H1 (cell line): Measurements from ENCODE around the gene WDR37. TPM values are rescaled to one million over a fixed set of nuclear protein-coding genes. Genes with fewer than 3 reads are reported as not detected.

Source experiments
- CTCF ChIA-PET: fragments of 300-600 bp; sonication (Branson Sonifier 250); formaldehyde crosslinking; loops from one replicate; lab custom pipeline; 2021; ENCODE audit not compliant: partially characterized antibody; lab: Charles Lee
- POLR2A ChIA-PET: fragments of 300-600 bp; sonication (Branson Sonifier 250); formaldehyde crosslinking; loops from one replicate; lab custom pipeline; 2021; ENCODE audit warnings: inconsistent platforms; ENCODE audit not compliant: partially characterized antibody; lab: Charles Lee
- DNase-seq, 2 experiments: peaks; one replicate each; pipeline versions ENCODE4 v3.0.0 to v3.0.0-alpha.2; 2010 to 2022; ENCODE audit warnings: low spot score in 2 of 2, low read depth in 1 of 2, mixed read lengths in 1 of 2
- FAIRE-seq: peaks from 2 replicates; lab custom pipeline; 2011; peaks lifted over from hg19 to GRCh38; lab: Jason Lieb, UNC
- H2AFZ ChIP-seq: 2 replicates; pipeline ENCODE4 v1.8.1; 2012; ENCODE audit warnings: low read length, inconsistent platforms
- H2AK5ac ChIP-seq: 2 replicates; pipeline ENCODE4 v1.6.1; 2013; ENCODE audit warnings: low read depth, low read length
- H2BK120ac ChIP-seq: replicated peaks from 2 replicates; pipeline ENCODE3; 2013; ENCODE audit warnings: low read depth, low read length, inconsistent platforms
- H2BK12ac ChIP-seq: 2 replicates; pipeline ENCODE4 v1.6.1; 2013; ENCODE audit warnings: low read depth, low read length
- H2BK15ac ChIP-seq: 2 replicates; pipeline ENCODE4 v1.6.1; 2013; ENCODE audit warnings: low read length
- H2BK20ac ChIP-seq: 2 replicates; pipeline ENCODE4 v1.6.1; 2013; ENCODE audit warnings: low read length
- H2BK5ac ChIP-seq: 2 replicates; pipeline ENCODE4 v1.6.1; 2013; ENCODE audit warnings: low read depth, low read length
- H3K14ac ChIP-seq: 2 replicates; pipeline ENCODE4 v1.6.1; 2013; ENCODE audit warnings: inconsistent platforms; ENCODE audit not compliant: insufficient read length
- H3K18ac ChIP-seq: 2 replicates; pipeline ENCODE4 v1.6.1; 2013; ENCODE audit warnings: low read length; ENCODE audit errors: extremely low read depth
- H3K23ac ChIP-seq: 2 replicates; pipeline ENCODE4 v1.6.1; 2013; ENCODE audit warnings: inconsistent platforms; ENCODE audit not compliant: insufficient read length
- H3K23me2 ChIP-seq: 2 replicates; pipeline ENCODE4 v1.6.1; 2013; ENCODE audit warnings: low read depth, low read length
- H3K27ac ChIP-seq: 2 replicates; pipeline ENCODE4 v1.6.1; 2011; ENCODE audit warnings: low read depth, low read length, inconsistent platforms
- H3K27me3 ChIP-seq, 4 experiments: replicated peaks in 1 of 4; 1 replicate in 1 of 4; 2 replicates in 3 of 4; pipeline versions ENCODE4 v1.6.1 to v1.8.1; 2011 to 2013; ENCODE audit warnings: low read length in 3 of 4, mild to moderate bottlenecking in 3 of 4, inconsistent platforms in 2 of 4, mixed read lengths in 2 of 4, moderate library complexity in 1 of 4; ENCODE audit not compliant: control insufficient read depth in 3 of 4, insufficient read depth in 3 of 4; ENCODE audit errors: extremely low read depth in 1 of 4
- H3K36me3 ChIP-seq, 4 experiments: 2 replicates each; pipeline versions ENCODE4 v1.6.1 to v1.8.1; 2011 to 2013; ENCODE audit warnings: mild to moderate bottlenecking in 4 of 4, low read length in 3 of 4, moderate library complexity in 2 of 4, control low read depth in 1 of 4, inconsistent platforms in 1 of 4; ENCODE audit not compliant: insufficient read depth in 4 of 4, control insufficient read depth in 2 of 4
- H3K4ac ChIP-seq: replicated peaks from 2 replicates; pipeline ENCODE3; 2013; ENCODE audit warnings: low read length, low read depth, mixed read lengths, inconsistent platforms; ENCODE audit not compliant: insufficient read length
- H3K4me1 ChIP-seq, 4 experiments: replicated peaks in 1 of 4; 1 replicate in 1 of 4; 2 replicates in 3 of 4; pipeline versions ENCODE4 v1.6.1 to v1.8.1; 2011 to 2013; ENCODE audit warnings: low read length in 3 of 4, inconsistent platforms in 2 of 4, mixed read lengths in 1 of 4; ENCODE audit not compliant: insufficient read depth in 4 of 4, control insufficient read depth in 3 of 4
- H3K4me2 ChIP-seq, 2 experiments: 2 replicates each; pipeline versions ENCODE4 v1.6.1 to v1.8.1; 2011 to 2013; ENCODE audit warnings: low read depth in 2 of 2, low read length in 2 of 2, control low read depth in 1 of 2, inconsistent platforms in 1 of 2, mild to moderate bottlenecking in 1 of 2; ENCODE audit not compliant: insufficient read depth in 1 of 2
- H3K4me3 ChIP-seq, 4 experiments: fragments of 200-600, 300-600 bp in 1 of 4; sonication (generic), shearing (Covaris generic), sonication (Bioruptor Twin) in 1 of 4; 2 replicates each; pipeline versions ENCODE4 v1.5.1 to v1.8.1; 2011 to 2016; ENCODE audit warnings: low read length in 4 of 4, low read depth in 3 of 4, control low read depth in 2 of 4, inconsistent platforms in 2 of 4, mild to moderate bottlenecking in 2 of 4, mixed read lengths in 1 of 4, moderate library complexity in 1 of 4; ENCODE audit not compliant: insufficient read depth in 2 of 4; ENCODE audit errors: extremely low read depth in 1 of 4
- H3K56ac ChIP-seq: replicated peaks from 2 replicates; pipeline ENCODE3; 2013; ENCODE audit warnings: low read depth, mild to moderate bottlenecking, mixed read lengths, low read length, inconsistent platforms; ENCODE audit not compliant: insufficient read length
- H3K79me1 ChIP-seq: 2 replicates; pipeline ENCODE4 v1.6.1; 2013; ENCODE audit warnings: low read depth, low read length, control low read depth
- H3K79me2 ChIP-seq, 2 experiments: 2 replicates each; pipeline versions ENCODE4 v1.6.1 to v1.8.1; 2012 to 2013; ENCODE audit warnings: low read length in 2 of 2, mild to moderate bottlenecking in 2 of 2, inconsistent platforms in 1 of 2; ENCODE audit not compliant: insufficient read depth in 2 of 2, control insufficient read depth in 1 of 2
- H3K9ac ChIP-seq, 4 experiments: replicated peaks in 1 of 4; 1 replicate in 1 of 4; 2 replicates in 3 of 4; pipeline versions ENCODE4 v1.6.1 to v1.8.1; 2011 to 2013; ENCODE audit warnings: low read depth in 3 of 4, low read length in 3 of 4, control low read depth in 2 of 4, mild to moderate bottlenecking in 2 of 4, moderate library complexity in 2 of 4, inconsistent platforms in 1 of 4; ENCODE audit errors: extremely low read depth in 1 of 4
- H3K9me3 ChIP-seq, 2 experiments: 2 replicates each; pipeline versions ENCODE4 v1.6.1 to v1.8.1; 2012 to 2013; ENCODE audit warnings: mild to moderate bottlenecking in 2 of 2, moderate library complexity in 2 of 2, control low read depth in 1 of 2, inconsistent platforms in 1 of 2, low read depth in 1 of 2, low read length in 1 of 2, mixed read lengths in 1 of 2; ENCODE audit not compliant: insufficient read depth in 2 of 2
- H4K20me1 ChIP-seq, 2 experiments: replicated peaks in 1 of 2; 2 replicates each; pipeline versions ENCODE3 to v1.8.1; 2011 to 2013; ENCODE audit warnings: inconsistent platforms in 2 of 2, low read length in 2 of 2, mild to moderate bottlenecking in 1 of 2; ENCODE audit not compliant: insufficient read depth in 2 of 2, control insufficient read depth in 1 of 2
- H4K5ac ChIP-seq: 2 replicates; pipeline ENCODE4 v1.6.1; 2013; ENCODE audit warnings: low read length, low read depth, mixed read lengths, inconsistent platforms; ENCODE audit not compliant: insufficient read length
- H4K8ac ChIP-seq: 2 replicates; pipeline ENCODE4 v1.8.0; 2013; ENCODE audit warnings: mild to moderate bottlenecking, moderate library complexity, low read length, inconsistent platforms; ENCODE audit not compliant: insufficient read depth; ENCODE audit errors: extremely low read depth
- H4K91ac ChIP-seq: replicated peaks from 2 replicates; pipeline ENCODE3; 2013; ENCODE audit warnings: low read length, mixed read lengths, inconsistent platforms; ENCODE audit not compliant: insufficient read length
- ASH2L ChIP-seq: fragments of 200-600, 300-600 bp; sonication (generic); IDR thresholded peaks from one replicate; pipeline ENCODE4 v1.7.1; 2017; ENCODE audit warnings: low read length
- CBX5 ChIP-seq: fragments of 300-800, 300-1000 bp; sonication (generic); IDR thresholded peaks from 2 replicates; pipeline ENCODE4 v1.7.1; 2016; ENCODE audit warnings: antibody characterized with exemption, low read length, low read depth
- CREB1 ChIP-seq: IDR thresholded peaks from 2 replicates; pipeline ENCODE4 v1.6.1; 2012; ENCODE audit warnings: inconsistent platforms
- EGR1 ChIP-seq: IDR thresholded peaks from 2 replicates; pipeline ENCODE4 v1.6.1; 2011; ENCODE audit warnings: low read depth, low read length, borderline replicate concordance
- FOSL1 ChIP-seq: IDR thresholded peaks from 2 replicates; pipeline ENCODE4 v1.6.1; 2011; ENCODE audit warnings: mild to moderate bottlenecking, low read depth, low read length, moderate library complexity; ENCODE audit not compliant: insufficient read depth
- HDAC2 ChIP-seq, 2 experiments: fragments of 300-600 bp in 1 of 2; sonication (generic) in 1 of 2; IDR thresholded peaks; 2 replicates each; pipeline ENCODE4 v1.6.1; 2011 to 2012; ENCODE audit warnings: low read depth in 2 of 2, low read length in 2 of 2, mild to moderate bottlenecking in 2 of 2, moderate library complexity in 2 of 2, borderline replicate concordance in 1 of 2, inconsistent platforms in 1 of 2
- HDAC6 ChIP-seq: IDR thresholded peaks from one replicate; pipeline ENCODE4 v1.7.1; 2012; ENCODE audit warnings: low read depth, mild to moderate bottlenecking, inconsistent platforms, low read length, moderate library complexity
- KDM5A ChIP-seq: fragments of 200-600 bp; IDR thresholded peaks from 2 replicates; pipeline ENCODE4 v1.7.1; 2012; ENCODE audit warnings: mild to moderate bottlenecking, low read length, inconsistent platforms, mixed read lengths
- RBBP5 ChIP-seq: IDR thresholded peaks from 2 replicates; pipeline ENCODE4 v1.7.1; 2012; ENCODE audit warnings: low read depth, mild to moderate bottlenecking, inconsistent platforms, low read length, moderate library complexity, borderline replicate concordance
- YY1 ChIP-seq: IDR thresholded peaks from 2 replicates; pipeline ENCODE4 v1.6.1; 2011; ENCODE audit warnings: low read depth, mild to moderate bottlenecking, low read length
- ZNF274 ChIP-seq: IDR thresholded peaks from 2 replicates; pipeline ENCODE4 v1.7.0; 2012; ENCODE audit warnings: low read length, borderline replicate concordance; ENCODE audit errors: extremely low read depth
- WGBS, 2 experiments: shearing (Covaris generic) in 1 of 2; methylation state at CpG; one replicate each; pipeline versions ENCODE4 v1.1.6 to v1.1.7; 2013 to 2015; ENCODE audit warnings: low lambda C conversion rate in 2 of 2, mixed read lengths in 2 of 2, inconsistent platforms in 1 of 2, low coverage in 1 of 2, missing lambda C conversion rate in 1 of 2; ENCODE audit not compliant: insufficient replicate concordance in 2 of 2, insufficient coverage in 1 of 2, insufficient read length in 1 of 2; ENCODE audit errors: extremely low coverage in 1 of 2, missing lambda C conversion rate in 1 of 2; 5-methylcytosine and 5-hydroxymethylcytosine counted together
- polyA plus RNA-seq, 7 experiments: library from polyadenylated mRNA; depleted of rRNA in 3 of 7; stranded (reverse) in 5 of 7; unstranded in 2 of 7; fragments of >200 nt in 5 of 7; fragments of 200-250 nt in 2 of 7; gene quantifications; 1 replicate in 5 of 7; 2 replicates in 1 of 7; 4 replicates in 1 of 7; pipeline versions ENCODE4 v1.2.1 to v1.2.3, GENCODE V29; 2011 to 2013; ENCODE audit warnings: missing spikeins in 2 of 7, mixed read lengths in 2 of 7
- total RNA-seq: library from RNA; stranded (reverse); fragmentation: NEBNext Ultra II Directional; extraction: Animal tissue kit (Norgen Biotek cat#: 25700); gene quantifications from 2 replicates; pipeline ENCODE4 v1.2.1, GENCODE V29; 2021
- TF ChIP-seq, protein P1 (sequence below), 3 experiments: IDR thresholded peaks; 1 replicate in 2 of 3; 2 replicates in 1 of 3; pipeline versions ENCODE4 v1.5.1 to v1.6.1; 2011; ENCODE audit warnings: low read length in 3 of 3, mild to moderate bottlenecking in 3 of 3, inconsistent platforms in 2 of 3, low read depth in 1 of 3, moderate library complexity in 1 of 3; ENCODE audit not compliant: insufficient read depth in 1 of 3; ENCODE audit errors: control extremely low read depth in 1 of 3

WDR37 gene
- total and polyA plus RNA-seq, 2 of the 8 experiments (the other 6 are each of a cell fraction or from before 2014, with no cell fraction given), result 9.6 to 12.0 TPM

DNA sequence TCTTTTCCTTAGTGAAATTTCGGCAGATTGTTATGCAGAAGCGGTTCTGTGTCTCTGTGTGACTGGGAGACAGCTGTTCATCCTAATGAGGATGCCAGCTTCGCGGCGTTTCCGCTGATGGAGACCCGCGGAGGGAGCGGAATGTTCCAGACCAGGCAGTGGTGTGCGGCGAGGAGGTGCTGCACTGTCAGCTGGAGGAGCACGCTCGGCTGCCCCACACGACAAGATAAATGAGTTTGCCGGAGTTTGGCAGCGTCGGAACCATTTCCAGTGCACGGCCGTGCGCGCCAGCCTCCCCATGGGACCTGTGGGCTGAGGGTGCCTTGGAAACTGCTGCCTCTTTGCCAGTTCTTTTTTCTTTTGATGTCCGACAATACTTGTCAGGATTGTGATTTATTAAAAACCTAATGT, 64.6 kb downstream of the WDR37 start:
- Histone ChIP-seq H3K79me1 (peaks cover 4% of the 10 kb centered on the region), H3K4me3 (no peak overlapping the region), H3K9ac (no peak overlapping the region), H4K5ac (no peak overlapping the region), H3K23ac (no peak overlapping the region), H3K27ac (no peak overlapping the region), H2AK5ac (no peak overlapping the region), H3K14ac (no peak overlapping the region), H3K79me2 (no peaks in the 10 kb centered on the region), H3K18ac (no peak overlapping the region), H2BK20ac (no peak overlapping the region), H3K23me2 (peaks cover 2% of the 10 kb centered on the region; the same call in 1 of the 2 replicates), H3K56ac (no peak overlapping the region), H3K4me2 (no peak overlapping the region), H3K9me3 (no peaks in the 10 kb centered on the region), H2BK5ac (no peak overlapping the region), H3K4ac (no peak overlapping the region), H2BK120ac (no peak overlapping the region), H3K27me3 (no peaks in the 10 kb centered on the region), H4K20me1 (peaks cover 0 to 2% of the 10 kb centered on the region in 2 experiments), H3K4me1 (no peaks in the 10 kb centered on the region), H2BK15ac (no peak overlapping the region), H4K91ac (no peak overlapping the region), H3K36me3 (peaks cover 0 to 31% (median 4%) of the 10 kb centered on the region in 4 experiments; a peak in 5 of 8 replicates), H4K8ac (no peak overlapping the region), H2BK12ac (no peak overlapping the region), H2AFZ (no peak overlapping the region)
- CTCF ChIA-PET, result interaction anchor here (1.3 to 2.1 kb wide), 4 partner anchors 10 to 31 kb away, joined by 3 to 6 read pairs (median 4); no protein-coding TSS in a partner anchor
- peak in 1 of 2 experiments; percentile 34 for DNase-seq
- no peak for FAIRE-seq
- WGBS, 2 experiments, result 89% methylated on average over 22 of the region's 22 CpGs; no CpG with 5 or more reads in 1 of the 2 experiments
- POLR2A ChIA-PET, result no interaction called here
- no peak for TF ChIP-seq HDAC2 (IDR thresholded peaks at IDR 0.05; ENCODE audit: borderline replicate concordance in 1 of 2, low read depth in 2 of 2, low read length in 2 of 2)
- TF ChIP-seq FOSL1, result no peak
- no peak for TF ChIP-seq ZNF274
- no peak for TF ChIP-seq EGR1
- no peak for TF ChIP-seq KDM5A
- no peak for TF ChIP-seq RBBP5
- no peak for TF ChIP-seq YY1
- no peak for TF ChIP-seq CREB1
- TF ChIP-seq, protein P1, sequence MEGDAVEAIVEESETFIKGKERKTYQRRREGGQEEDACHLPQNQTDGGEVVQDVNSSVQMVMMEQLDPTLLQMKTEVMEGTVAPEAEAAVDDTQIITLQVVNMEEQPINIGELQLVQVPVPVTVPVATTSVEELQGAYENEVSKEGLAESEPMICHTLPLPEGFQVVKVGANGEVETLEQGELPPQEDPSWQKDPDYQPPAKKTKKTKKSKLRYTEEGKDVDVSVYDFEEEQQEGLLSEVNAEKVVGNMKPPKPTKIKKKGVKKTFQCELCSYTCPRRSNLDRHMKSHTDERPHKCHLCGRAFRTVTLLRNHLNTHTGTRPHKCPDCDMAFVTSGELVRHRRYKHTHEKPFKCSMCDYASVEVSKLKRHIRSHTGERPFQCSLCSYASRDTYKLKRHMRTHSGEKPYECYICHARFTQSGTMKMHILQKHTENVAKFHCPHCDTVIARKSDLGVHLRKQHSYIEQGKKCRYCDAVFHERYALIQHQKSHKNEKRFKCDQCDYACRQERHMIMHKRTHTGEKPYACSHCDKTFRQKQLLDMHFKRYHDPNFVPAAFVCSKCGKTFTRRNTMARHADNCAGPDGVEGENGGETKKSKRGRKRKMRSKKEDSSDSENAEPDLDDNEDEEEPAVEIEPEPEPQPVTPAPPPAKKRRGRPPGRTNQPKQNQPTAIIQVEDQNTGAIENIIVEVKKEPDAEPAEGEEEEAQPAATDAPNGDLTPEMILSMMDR (IDR thresholded peaks at IDR 0.05; ENCODE audit: control extremely low read depth in 1 of 3, insufficient read depth in 1 of 3, low read depth in 1 of 3, low read length in 3 of 3), result no peak
- TF ChIP-seq ASH2L, result no peak
- TF ChIP-seq HDAC6, result no peak
- TF ChIP-seq CBX5, result no peak
